Activated gamma-delta T cell treated with Interleukin-2 at 50 U/mL for 16 hours (primary cell): ENCODE data around the gene RNU7-1.
A peak's percentile ranks its signal among the peaks of the same experiment; 100 is the strongest.

Source experiments
- DNase-seq: peaks from one replicate; pipeline ENCODE4 v3.0.0-alpha.2; 2020

The RNU7-1 gene

GRCh38 chr12:6919588-6919987 is 24.0 kb upstream of the RNU7-1 start:
- no peak for DNase-seq

GRCh38 chr12:6921539-6921938 is 22.1 kb upstream of the RNU7-1 start:
- no peak for DNase-seq

- DNase-seq, result no peak
Observed at GRCh38 chr12:6921996-6922946, 21.3 kb upstream of the RNU7-1 start.

GRCh38 chr12:6923003-6923732 is 20.4 kb upstream of the RNU7-1 start:
- DNase-seq, result no peak

GRCh38 chr12:6923851-6924250 is 19.8 kb upstream of the RNU7-1 start:
- no peak for DNase-seq

- no peak for DNase-seq
Observed at GRCh38 chr12:6925239-6925539, 18.4 kb upstream of the RNU7-1 start.

GRCh38 chr12:6925540-6926279 is 17.9 kb upstream of the RNU7-1 start:
- no peak for DNase-seq

GRCh38 chr12:6927379-6928021 is 16.1 kb upstream of the RNU7-1 start, which contains the start of gene ATN1:
ATN1 (plus strand) TSS chr12:6927959; CDS start chr12:6934002, 6,043 bp downstream.
- DNase-seq, result no peak

GRCh38 chr12:6928022-6928702 is 15.5 kb upstream of the RNU7-1 start:
- no peak for DNase-seq

GRCh38 chr12:6928703-6929407 is 14.8 kb upstream of the RNU7-1 start:
- DNase-seq, result no peak

- DNase-seq, result no peak
Observed at GRCh38 chr12:6929466-6930452, 13.9 kb upstream of the RNU7-1 start.

- DNase-seq, result no peak
Observed at GRCh38 chr12:6932766-6933165, 10.8 kb upstream of the RNU7-1 start.

GRCh38 chr12:6934110-6934509 is 9.5 kb upstream of the RNU7-1 start:
- DNase-seq, result no peak

GRCh38 chr12:6935371-6936193 is 8.0 kb upstream of the RNU7-1 start:
- no peak for DNase-seq

- DNase-seq, result no peak
Observed at GRCh38 chr12:6936194-6936635, 7.4 kb upstream of the RNU7-1 start.

GRCh38 chr12:6936636-6937480 is 6.8 kb upstream of the RNU7-1 start:
- no peak for DNase-seq

- peak; percentile 89 for DNase-seq
Observed at GRCh38 chr12:6937481-6938352, 5.9 kb upstream of the RNU7-1 start.
